ENCODE data around the gene UMPS. TPM values are rescaled to one million over a fixed set of nuclear protein-coding genes. Genes with fewer than 3 reads are reported as not detected.

The UMPS gene
- total and polyA plus RNA-seq, 9 of the 15 experiments (the other 6 are each of a cell fraction or from before 2014, with no cell fraction given), result 28.9 to 91.0 (median 45.9) TPM

GRCh38 chr3:124764746-124765145 is 34.5 kb downstream of the UMPS start (continued):
- TF ChIP-seq SMAD1 (IDR thresholded peaks at IDR 0.05; ENCODE audit: low read depth, low read length, partially characterized antibody) (no peak), PHTF2 (CRISPR knock-in tag; IDR thresholded peaks at IDR 0.05) (no peak), WHSC1 (IDR thresholded peaks at IDR 0.05; ENCODE audit: low read length) (no peak), HES1 (IDR thresholded peaks at IDR 0.05; ENCODE audit: low read depth) (no peak), RBM22 (IDR thresholded peaks at IDR 0.05; ENCODE audit: low read depth, low read length, poor library complexity, severe bottlenecking) (no peak), EGR1 (conservative IDR thresholded peaks at IDR 0.05) (no peak)

GRCh38 chr3:124765197-124765840 is 35.1 kb downstream of the UMPS start:
- BruUV-seq (replicated peaks), result no TSS peak
- 64% methylated on average over 5 of the region's 5 CpGs for WGBS (ENCODE audit: insufficient coverage, low coverage, missing lambda C conversion rate)
- FAIRE-seq (no peak), ATAC-seq (no peak), DNase-seq (ENCODE audit: extremely low read depth in 1 of 4, low spot score in 3 of 4) (no peak)
- in situ Hi-C loops (cut with MboI), result loop anchor here (10.0 kb wide), 1 partner anchor 819 kb away; no protein-coding TSS in a partner anchor
- intact Hi-C loops (cut with micrococcal nuclease), result loop anchor here (10.0 kb wide), 2 partner anchors 219 to 399 kb away; no protein-coding TSS in a partner anchor
- H2AFZ ChIP-seq (ENCODE audit: low read depth, low read length), result no peak overlapping the region
- ChIA-PET POLR2A (no interaction called here), CTCF (ENCODE audit: low intra/inter-chr PET ratio) (no interaction called here)
- H3K4me1 ChIP-seq (replicated peaks in 1 of 2; ENCODE audit: control insufficient read depth in 2 of 2, insufficient read depth in 2 of 2, low read length in 2 of 2), result no peaks in the 10 kb centered on the region; a peak in 1 of 5 replicates
- H3K27me3 ChIP-seq (ENCODE audit: control insufficient read depth in 2 of 2, insufficient read depth in 2 of 2, low read length in 2 of 2), result no peaks in the 10 kb centered on the region; a peak in 1 of 5 replicates
- no peaks in the 10 kb centered on the region for H3K79me2 ChIP-seq (ENCODE audit: control insufficient read depth, insufficient read depth, low read length)
- H3K4me3 ChIP-seq, result no peak overlapping the region
- H3K9ac ChIP-seq (ENCODE audit: insufficient read depth in 1 of 2, low read depth in 2 of 2, low read length in 2 of 2), result no peak overlapping the region
- no peaks in the 10 kb centered on the region for H4K20me1 ChIP-seq (replicated peaks; ENCODE audit: control insufficient read depth, insufficient read depth, low read length)
- no peaks in the 10 kb centered on the region; the same call in 2 of the 3 replicates for H3K36me3 ChIP-seq (ENCODE audit: control insufficient read depth, insufficient read depth, low read length)
- no peak overlapping the region for H3K27ac ChIP-seq (ENCODE audit: extremely low read depth, low read depth, low read length)
- no peak overlapping the region for H3K4me2 ChIP-seq (ENCODE audit: insufficient read depth, low read length)
- no peak for TF ChIP-seq NCOA1 (IDR thresholded peaks at IDR 0.05; ENCODE audit: low read depth)
- TF ChIP-seq XRCC3 (IDR thresholded peaks at IDR 0.05), result no peak
- no peak for TF ChIP-seq ZFX (CRISPR knock-in tag; IDR thresholded peaks at IDR 0.05)
- no peak for TF ChIP-seq ZNF146 (CRISPR knock-in tag; IDR thresholded peaks at IDR 0.05; ENCODE audit: unreplicated experiment)
- no peak for TF ChIP-seq RFX7 (CRISPR knock-in tag; IDR thresholded peaks at IDR 0.05)
- TF ChIP-seq NFIX (CRISPR knock-in tag; IDR thresholded peaks at IDR 0.05; ENCODE audit: low read depth), result no peak
- TF ChIP-seq STAT5A (IDR thresholded peaks at IDR 0.05; ENCODE audit: borderline replicate concordance, low read length), result no peak
- no peaks in the 10 kb centered on the region for H3K9me3 ChIP-seq (replicated peaks; ENCODE audit: control insufficient read depth, insufficient read depth, low read depth, low read length)
- no peaks in the 10 kb centered on the region for H3K9me1 ChIP-seq (ENCODE audit: control insufficient read depth, insufficient read depth, low read length)
